Measurements from ENCODE around the gene TEX2. TPM values are rescaled to one million over a fixed set of nuclear protein-coding genes. Genes with fewer than 3 reads are reported as not detected.

TEX2 gene
- total and polyA plus RNA-seq, 9 of the 15 experiments (the other 6 are each of a cell fraction or from before 2014, with no cell fraction given) = 4.1 to 27.6 (median 19.3) TPM

DNA sequence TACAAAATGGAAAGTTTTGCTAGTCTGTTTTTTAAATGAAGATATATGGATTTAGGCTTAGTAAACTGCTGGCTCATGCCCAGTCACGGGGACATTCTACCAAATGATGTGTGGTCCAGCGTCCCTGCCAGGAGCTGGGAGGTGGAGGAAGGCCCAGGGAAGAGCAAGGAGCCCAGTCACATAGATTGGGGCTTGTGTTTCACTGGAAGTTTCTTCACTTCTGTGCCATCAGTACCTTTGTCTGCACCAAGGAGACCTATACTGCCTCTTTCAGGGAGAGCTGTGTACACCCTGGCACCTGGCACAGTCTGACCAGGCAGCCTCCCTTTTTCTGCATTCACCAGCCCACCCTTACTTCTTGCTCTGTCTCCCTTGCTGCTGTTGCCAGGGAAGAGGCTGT lies 100.5 kb downstream of the TEX2 start:
- TF ChIP-seq ZBTB17 (CRISPR knock-in tag; IDR thresholded peaks at IDR 0.05) = no peak
- TF ChIP-seq, protein P1, sequence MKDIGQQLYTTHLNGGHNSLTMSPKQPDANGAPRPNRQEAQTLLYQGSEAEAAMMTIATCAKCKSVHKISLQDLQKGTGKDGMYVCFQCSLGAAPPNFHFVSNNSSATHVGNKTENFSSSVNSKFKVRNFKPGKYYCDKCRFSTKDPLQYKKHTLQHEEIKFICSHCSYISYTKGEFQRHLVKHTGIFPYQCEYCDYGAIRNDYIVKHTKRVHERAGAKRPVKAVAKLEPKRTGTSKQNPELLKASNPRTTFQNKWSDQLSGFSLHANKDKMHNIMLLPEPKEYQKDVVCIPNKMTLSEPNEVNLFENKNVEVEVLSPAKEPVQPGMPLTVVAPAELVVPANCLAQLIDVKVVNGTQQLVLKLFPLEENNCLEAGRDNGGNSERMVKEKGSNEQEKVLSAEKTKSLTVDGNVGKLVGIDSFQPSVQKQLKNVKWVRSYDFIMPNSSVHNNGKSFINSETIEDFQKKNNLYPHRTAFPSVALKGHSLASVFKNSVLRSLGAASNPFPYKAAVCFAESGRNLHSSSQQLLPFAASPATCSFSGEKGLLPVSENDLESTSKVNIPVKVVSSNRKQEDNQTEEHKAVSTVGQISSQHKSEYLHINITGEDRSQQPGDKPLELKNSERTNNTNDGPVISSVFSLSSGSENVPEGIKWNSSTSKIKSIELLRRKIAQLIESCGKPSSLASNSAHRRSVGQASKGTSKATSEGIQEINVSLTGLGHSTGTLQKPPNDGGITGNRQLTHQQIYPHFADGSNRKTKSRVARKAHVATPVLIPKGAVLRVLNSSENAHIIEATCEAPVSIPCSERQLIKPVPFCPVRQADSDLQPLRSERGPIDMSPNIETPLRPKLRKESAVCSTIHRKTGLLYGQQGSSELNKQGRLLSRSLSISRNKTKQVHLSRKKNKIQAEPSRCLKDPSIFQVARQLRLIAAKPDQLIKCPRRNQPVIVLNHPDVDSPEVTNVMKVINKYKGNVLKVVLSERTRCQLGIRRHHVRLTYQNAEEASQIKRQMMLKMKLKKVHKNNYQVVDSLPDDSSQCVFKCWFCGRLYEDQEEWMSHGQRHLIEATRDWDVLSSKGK (CRISPR knock-in tag; IDR thresholded peaks at IDR 0.05) = no peak
- H3K9ac ChIP-seq (ENCODE audit: insufficient read depth in 1 of 2, low read depth in 2 of 2, low read length in 2 of 2) = no peak overlapping the region
- ChIA-PET POLR2A (interaction anchor here (0.6 to 2.1 kb wide), 2 partner anchors 17 to 62 kb away, joined by 3 to 7 read pairs; no protein-coding TSS in a partner anchor), CTCF (ENCODE audit: low intra/inter-chr PET ratio) (no interaction called here)
- H3K9me3 ChIP-seq (replicated peaks; ENCODE audit: control insufficient read depth, insufficient read depth, low read depth, low read length) = no peaks in the 10 kb centered on the region
- no peak overlapping the region for H3K27ac ChIP-seq (ENCODE audit: extremely low read depth, low read depth, low read length)
- 95% methylated on average over 2 of the region's 2 CpGs for WGBS (ENCODE audit: insufficient coverage, low coverage, missing lambda C conversion rate)
- no peak for ATAC-seq
- intact Hi-C loops (cut with micrococcal nuclease) = no loop called here
- H3K79me2 ChIP-seq (ENCODE audit: control insufficient read depth, insufficient read depth, low read length) = no peaks in the 10 kb centered on the region
- in situ Hi-C loops (cut with MboI) = no loop called here
- no peak overlapping the region for H2AFZ ChIP-seq (ENCODE audit: low read depth, low read length)
- H3K4me1 ChIP-seq (replicated peaks in 1 of 2; ENCODE audit: control insufficient read depth in 2 of 2, insufficient read depth in 2 of 2, low read length in 2 of 2) = no peaks in the 10 kb centered on the region
- H3K36me3 ChIP-seq (ENCODE audit: control insufficient read depth, insufficient read depth, low read length) = peaks cover 56% of the 10 kb centered on the region
- BruUV-seq (replicated peaks) = no TSS peak
- DNase-seq (ENCODE audit: extremely low read depth in 1 of 4, low spot score in 3 of 4) = no peak
- H3K4me3 ChIP-seq = no peak overlapping the region
- no peaks in the 10 kb centered on the region for H3K27me3 ChIP-seq (ENCODE audit: control insufficient read depth in 2 of 2, insufficient read depth in 2 of 2, low read length in 2 of 2)
- H3K4me2 ChIP-seq (ENCODE audit: insufficient read depth, low read length) = no peak overlapping the region
- H4K20me1 ChIP-seq (replicated peaks; ENCODE audit: control insufficient read depth, insufficient read depth, low read length) = no peaks in the 10 kb centered on the region
- H3K9me1 ChIP-seq (ENCODE audit: control insufficient read depth, insufficient read depth, low read length) = no peaks in the 10 kb centered on the region
- FAIRE-seq = no peak
